ENCODE data around the gene SSR2.

SSR2 gene

DNA sequence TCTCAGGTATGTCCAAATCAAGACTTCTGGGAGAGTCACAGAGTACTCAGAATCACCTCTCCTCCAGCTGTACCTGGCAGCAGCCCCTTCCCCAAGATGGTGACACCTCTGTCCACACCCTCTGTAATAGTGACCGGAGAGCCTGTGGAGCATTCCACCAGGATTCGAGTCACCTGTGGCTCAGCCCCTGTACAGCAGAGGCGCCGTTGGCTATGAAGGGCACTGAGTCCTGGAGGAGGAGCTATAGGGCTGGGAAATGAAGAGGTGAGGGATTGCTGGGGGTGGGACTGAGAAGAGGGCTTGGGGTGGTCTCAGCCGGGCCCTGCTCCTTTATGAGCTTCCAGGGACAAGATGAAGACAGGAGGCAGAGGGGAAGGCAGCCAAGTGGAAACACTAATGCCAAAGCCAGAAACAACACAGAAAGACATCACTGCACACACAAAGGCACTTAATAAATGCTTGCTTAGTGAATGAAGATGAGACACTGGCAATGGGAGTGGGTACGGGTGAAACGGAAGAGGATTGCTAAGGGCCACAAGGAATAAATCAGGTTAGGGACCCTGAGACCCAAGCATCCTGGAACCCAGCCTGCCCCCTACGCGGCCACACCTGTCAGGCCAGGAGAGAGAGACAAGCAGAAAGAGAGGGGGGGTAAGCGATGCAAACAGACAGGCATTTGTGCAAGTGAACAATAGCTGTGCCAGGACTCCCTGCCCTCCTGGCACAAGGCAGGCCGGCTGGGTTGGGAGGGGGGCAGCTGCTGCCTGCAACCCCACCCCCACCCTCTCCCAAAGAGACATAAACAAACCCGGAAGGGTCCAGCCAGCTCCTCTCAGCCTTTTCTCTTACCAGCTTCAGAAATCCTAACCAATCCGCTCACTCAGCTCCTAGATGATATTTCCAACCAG lies 46.3 kb downstream of the SSR2 start:
- DNase-seq (ENCODE audit: low read depth in 2 of 2), result no peak

DNA sequence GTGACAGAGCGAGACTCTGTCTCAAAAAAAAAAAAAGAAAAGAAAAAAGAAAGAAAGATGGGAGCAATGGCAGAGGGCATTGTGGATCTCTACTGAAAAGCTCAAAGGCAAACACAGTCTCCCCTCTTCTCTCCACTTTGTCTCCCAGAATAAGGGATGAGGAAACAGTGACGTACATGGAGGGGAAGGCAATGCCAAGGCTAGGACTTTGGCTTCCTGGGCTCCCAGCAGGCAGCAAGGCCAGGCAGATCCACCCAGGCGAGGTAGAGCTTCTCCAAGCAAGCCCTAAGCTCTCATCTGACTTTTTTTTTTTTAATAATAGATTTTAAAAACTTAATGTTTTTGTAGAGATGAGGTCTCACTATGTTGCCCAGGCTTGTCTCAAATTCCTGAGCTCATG lies 47.0 kb downstream of the SSR2 start:
- no peak for DNase-seq (ENCODE audit: low read depth in 2 of 2)

DNA sequence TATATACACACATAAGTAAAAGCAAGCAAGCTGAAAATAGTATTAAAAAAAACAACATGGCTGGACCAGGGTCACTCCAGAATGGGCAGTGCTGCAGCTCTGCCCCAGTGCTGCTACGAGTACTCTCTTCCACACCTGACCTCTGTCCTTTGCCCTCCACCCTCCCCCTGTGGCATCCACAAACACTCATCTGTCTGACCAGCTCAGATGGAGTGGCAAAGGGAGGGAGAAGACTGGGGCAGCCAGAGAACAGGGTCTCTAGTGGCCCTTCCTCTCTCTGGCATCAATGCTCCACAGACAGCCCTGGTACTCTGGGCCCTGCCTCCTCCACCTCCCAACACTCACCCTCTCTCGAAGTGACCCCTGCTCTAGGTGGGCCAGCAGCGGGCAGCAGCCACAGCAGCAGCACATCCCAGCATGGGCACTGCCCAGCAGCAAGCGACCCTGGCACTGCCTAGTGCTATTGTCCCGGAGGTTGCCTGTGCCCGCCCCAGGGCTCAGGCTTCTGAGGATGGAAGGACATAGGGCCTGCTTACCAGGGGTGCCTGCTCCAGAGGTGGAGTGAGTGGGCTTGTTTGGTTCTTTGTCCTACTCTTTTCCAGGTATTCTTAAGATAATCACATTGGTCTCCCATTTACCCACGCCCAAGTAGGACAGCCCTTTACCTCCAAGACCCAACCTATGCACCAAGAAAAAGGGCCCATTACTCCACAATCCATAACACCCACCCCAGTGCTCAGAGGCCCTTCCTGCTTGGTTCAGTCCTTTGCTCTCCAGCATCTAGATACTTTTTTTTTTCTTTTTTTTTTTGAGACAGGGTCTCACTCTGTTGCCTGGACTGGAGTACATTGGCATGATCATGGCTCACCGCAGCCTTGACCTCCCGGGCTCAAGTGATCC lies 48.6 kb downstream of the SSR2 start:
- no peak for DNase-seq (ENCODE audit: low read depth in 2 of 2)

DNA sequence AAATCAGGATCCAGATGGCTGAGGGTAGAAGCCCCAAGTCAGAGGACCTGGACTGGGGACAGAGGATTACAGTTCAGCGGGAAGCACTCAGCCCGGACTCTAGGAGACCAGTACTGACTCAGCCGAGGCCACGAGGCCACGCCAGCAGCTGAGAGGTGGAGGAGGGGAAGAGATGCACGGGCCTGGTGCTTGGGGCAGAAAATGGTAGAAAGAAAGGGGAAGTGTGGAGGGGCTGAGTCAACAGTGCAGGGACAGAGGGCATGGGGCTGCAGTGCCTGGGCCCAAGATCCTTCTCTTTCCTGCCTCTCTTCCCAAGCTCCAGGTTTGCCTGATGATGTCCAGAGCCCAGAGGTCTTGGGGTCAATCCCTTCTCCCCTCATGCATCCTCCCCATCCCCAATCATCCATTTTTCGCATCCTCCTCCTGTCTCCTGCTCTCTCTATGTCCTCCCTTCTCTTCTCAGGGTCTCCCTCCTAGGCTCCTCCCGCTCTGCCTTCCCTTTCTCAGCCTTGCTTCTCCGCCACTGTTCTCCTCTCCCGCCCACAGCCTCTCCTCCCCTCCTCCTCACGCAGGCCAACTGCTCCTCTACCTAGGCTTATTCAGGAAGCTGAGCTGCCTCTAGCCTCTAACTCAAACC lies 50.1 kb downstream of the SSR2 start:
- no peak for DNase-seq (ENCODE audit: low read depth in 2 of 2)

DNA sequence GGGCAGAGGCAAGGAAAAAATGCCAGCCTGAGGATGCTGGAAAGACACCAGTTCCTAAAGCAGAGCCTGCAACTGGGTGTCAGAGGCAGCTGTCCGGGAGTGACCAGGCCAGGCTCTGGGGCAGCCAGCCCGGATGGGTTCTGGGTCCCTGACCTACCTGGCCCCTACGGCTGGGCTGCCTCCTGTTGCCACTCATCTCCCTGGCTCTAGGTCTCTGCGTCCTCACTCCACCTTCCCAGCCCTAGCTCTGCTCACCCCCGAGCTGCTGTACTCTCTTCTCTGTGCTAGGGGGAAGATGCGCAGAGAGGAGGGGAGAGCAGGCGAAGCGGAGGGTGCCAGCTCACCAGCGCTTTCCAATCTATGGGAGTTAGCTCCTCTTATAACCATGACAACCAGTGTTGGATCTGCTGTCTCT lies 51.4 kb downstream of the SSR2 start:
- no peak for DNase-seq (ENCODE audit: low read depth in 2 of 2)

DNA sequence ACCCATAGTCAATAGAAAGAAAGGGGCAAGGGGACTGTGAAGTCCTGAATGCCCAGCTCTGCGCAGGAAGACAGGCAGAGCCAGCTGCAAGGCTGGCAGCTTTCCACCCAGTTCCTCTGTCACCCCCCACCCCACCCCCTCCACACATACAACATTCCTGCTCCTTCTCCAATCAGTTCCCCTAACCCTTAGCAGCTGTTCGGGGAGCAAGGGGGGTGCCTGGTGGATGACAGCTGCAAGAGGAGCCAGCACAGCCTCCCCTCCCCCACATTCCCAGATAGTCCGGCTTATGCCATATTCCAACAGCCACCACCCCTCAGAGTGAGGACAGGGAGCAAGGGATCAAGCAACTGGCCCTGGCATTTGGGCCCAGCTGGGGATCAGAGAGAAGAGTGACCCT lies 52.1 kb downstream of the SSR2 start:
- DNase-seq (ENCODE audit: low read depth in 2 of 2), result no peak

DNA sequence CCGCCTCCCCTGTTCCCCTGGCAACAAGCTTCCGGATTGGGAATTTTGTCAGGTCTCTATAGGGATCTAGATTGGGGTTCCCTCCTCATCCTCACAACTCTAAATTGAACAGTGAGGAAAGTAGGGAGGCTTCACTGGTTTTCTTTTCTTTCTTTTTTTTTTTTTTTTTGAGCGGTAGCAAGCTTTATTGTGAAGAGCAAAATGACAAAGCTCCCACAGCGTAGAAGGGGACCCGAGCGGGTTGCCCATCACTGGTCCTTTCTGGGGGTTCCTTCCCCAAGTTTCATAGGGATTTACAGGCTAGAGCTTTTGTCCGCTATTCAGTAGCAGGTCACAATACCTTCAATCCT lies 52.7 kb downstream of the SSR2 start:
- DNase-seq (ENCODE audit: low read depth in 2 of 2), result no peak

DNA sequence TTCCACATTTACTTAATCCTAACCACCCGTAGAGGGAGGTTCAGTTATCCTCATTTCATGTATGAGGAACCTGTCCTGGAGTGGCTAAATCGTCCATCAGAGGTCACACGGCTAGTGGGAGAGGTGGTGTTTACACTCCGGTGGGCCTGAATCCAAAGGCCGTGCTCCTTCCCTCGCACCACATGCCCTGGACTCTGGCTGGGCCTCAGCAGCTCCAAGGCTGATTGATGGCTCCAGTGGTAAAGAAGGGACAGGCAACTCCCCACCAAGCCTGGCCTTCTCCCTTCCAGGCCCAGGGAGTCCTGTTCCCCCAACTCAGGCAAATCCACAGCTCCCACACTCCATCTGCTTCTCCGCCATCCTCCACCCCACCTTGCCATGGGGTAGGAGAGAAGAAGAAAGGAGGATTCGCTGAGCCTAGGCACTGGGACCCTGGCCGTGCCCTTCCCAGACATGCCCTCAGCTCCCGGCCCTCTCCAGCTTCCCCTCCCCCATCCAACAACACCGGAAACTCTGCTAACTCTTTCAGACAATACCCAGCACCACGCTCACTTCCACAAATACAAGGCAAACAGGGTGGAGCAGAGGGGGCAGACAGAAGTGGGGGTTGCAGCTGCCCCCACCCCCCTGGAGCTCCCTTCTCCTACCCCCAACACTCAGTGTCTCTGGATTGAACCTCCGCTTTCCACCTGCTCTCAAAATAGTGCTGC lies 53.3 kb downstream of the SSR2 start:
- no peak for DNase-seq (ENCODE audit: low read depth in 2 of 2)

DNA sequence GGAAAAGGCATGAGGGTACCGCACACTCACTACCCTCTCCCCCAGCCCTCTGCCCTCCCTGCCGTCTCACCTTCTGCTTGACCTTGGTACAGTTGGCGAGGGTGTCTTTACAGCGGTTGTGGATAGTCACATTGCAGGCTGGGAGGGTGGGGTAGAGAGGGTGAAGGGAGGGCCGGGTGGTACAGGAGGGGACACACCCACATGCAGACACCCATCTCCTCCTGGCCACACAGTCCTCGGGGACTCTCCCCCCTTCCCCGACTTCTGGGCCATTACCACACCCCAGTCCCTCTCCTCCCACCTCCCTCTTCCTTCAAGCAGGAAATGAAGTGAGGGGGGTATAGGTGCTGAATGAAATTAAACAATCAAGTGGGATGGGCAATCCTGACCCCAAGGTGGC lies 54.0 kb downstream of the SSR2 start:
- DNase-seq (ENCODE audit: low read depth in 2 of 2), result no peak

DNA sequence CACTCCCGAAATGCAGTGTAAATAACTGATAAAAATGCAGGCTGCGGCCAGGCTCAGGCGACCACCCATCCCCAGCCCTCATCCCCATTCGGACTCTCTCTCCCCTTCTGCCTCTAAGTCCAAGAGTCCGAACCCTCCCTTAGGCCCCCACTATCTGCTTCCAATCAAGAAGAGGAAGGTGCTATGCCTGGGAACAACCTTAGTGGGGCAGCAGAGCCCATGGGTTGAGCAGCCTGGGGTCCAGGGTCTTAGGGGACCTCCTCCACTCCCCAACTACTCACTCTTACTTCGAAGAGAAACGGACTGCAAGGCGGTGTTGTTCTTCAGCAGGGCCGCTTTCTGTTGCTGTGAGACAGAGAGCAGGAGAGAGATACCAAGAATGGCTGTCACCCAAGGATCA lies 54.6 kb downstream of the SSR2 start:
- DNase-seq (ENCODE audit: low read depth in 2 of 2), result no peak

DNA sequence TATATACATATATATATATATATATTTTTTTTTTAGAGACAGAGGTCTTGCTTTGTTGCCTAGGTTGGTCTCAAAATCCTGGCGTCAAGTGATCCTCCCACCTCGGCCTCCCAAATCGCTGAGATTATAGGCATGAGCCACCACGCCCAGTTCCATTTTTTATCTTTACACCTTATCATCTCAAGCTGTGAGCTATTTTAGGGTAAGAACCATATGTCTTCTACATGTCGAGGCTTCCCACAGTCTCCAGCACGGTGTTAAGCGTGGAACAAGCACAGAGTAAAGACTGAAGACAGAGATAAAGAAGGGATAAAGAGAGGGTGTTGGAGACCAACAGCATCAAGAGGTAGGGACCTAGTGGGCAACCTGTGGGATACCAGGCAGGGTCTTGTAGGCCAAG lies 56.6 kb downstream of the SSR2 start:
- DNase-seq (ENCODE audit: low read depth in 2 of 2), result no peak

DNA sequence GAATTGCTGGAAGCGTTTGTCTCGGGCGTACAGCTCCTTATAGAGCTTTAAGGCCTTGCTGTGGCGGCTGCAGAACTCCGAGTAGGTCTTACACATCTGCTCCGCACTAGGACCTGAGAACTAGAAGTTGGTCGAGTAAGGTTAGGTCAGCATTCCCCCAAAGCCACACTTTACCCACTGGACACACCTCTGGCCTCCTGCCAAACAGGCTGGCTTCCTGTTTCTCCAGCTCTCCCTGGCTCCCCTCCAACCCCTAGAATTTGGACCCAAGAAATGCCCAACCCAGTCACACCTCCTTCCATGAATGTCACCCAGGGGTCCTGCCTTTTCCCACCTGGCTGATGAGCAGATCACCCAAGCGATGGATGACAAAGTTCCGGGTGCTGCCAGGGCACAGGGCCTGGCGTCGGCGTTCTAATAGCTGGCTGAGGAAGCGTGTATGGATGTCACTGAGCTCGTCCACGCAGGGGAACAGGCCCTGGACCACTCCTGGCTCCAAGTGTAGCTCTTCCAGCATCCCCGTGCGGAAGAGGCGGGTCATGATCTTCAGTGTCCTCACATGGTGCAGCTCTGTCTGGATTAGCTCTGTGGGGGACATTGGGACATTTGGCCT lies 58.0 kb downstream of the SSR2 start:
- no peak for DNase-seq (ENCODE audit: low read depth in 2 of 2)

DNA sequence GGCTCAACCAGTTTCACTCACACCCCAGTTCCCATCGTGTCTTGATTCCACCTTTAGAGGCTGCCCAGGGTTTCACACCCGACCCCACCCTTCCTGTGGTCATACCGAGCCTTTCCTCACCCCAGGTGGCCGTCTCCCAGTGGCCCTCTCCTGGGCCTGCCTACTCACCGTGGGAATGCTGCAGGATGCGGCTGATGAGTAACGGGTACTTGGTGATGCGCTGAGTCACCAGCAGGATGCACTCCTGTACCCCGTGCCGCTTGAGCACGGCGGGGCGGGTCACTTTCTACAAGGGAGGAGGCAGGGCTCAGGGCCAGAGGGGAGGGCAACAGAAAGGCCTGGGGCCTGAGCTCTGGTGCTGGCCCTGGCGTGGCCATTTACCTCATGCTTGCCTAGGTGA lies 58.8 kb downstream of the SSR2 start:
- DNase-seq (ENCODE audit: low read depth in 2 of 2), result no peak

DNA sequence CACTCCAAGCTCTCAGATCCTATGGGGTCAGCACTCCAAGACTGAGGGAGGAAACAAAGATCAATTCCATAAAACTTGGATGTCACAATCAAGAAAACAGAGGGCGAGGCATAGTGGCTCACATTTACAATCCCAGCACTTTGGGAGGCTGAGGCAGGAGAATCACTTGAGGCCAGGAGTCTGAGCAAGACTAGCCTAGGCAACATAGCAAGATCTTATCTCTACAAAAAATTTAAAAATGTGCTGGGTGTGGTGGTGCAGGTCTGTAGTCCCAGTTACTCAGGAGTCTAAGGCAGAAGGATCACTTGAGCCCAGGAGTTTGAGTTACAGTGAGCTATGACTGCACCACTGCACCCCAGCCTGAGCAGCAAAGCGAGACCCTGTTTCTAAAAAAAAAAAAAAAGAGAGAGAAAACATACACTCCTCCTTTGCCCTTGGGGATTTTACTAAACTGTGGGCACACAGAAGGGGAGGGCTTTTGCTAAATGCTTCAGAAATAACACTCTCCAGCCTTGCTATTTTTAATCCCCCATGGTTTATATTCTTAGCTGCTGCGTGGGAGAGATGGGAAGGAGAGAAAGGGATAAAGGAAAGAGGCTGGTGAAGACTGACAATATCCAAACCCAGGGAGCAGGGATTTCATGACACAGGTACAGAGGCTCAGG lies 60.5 kb downstream of the SSR2 start:
- no peak for DNase-seq (ENCODE audit: low read depth in 2 of 2)
